Suprapubic skin (tissue), 4 donors: Measurements from ENCODE around the gene CADPS2. TPM values are rescaled to one million over a fixed set of nuclear protein-coding genes. Genes with fewer than 3 reads are reported as not detected.
"Not testable (repeated sequence)": the region's sequence is repeated elsewhere in the genome, so short reads cannot be mapped to it uniquely, and the experiment has no call there.

Experiments
- DNase-seq, 2 donors: peaks; one replicate each; pipeline ENCODE4 v3.0.0-alpha.2; 2019; ENCODE audit warnings: low spot score in 2 of 2
- H3K27ac ChIP-seq: fragments of 200-600 bp; sonication (generic); one replicate; pipeline ENCODE4 v1.5.1; 2019
- H3K27me3 ChIP-seq: fragments of 200-600 bp; sonication (generic); one replicate; pipeline ENCODE4 v1.5.1; 2019
- H3K36me3 ChIP-seq: fragments of 200-600 bp; sonication (generic); one replicate; pipeline ENCODE4 v1.5.1; 2019
- H3K4me1 ChIP-seq: fragments of 200-600 bp; sonication (generic); one replicate; pipeline ENCODE4 v1.5.1; 2019
- H3K4me3 ChIP-seq: fragments of 200-600 bp; sonication (generic); one replicate; pipeline ENCODE4 v1.5.1; 2019; ENCODE audit warnings: mild to moderate bottlenecking
- H3K9me3 ChIP-seq: fragments of 200-600 bp; sonication (generic); one replicate; pipeline ENCODE4 v1.5.1; 2019
- EP300 ChIP-seq: sonication (generic); formaldehyde crosslinking; IDR thresholded peaks from one replicate; pipeline ENCODE4 v1.6.1; 2017; ENCODE audit warnings: antibody characterized with exemption
- POLR2A ChIP-seq, 2 donors: fragments of 450-650 bp; IDR thresholded peaks; one replicate each; pipeline ENCODE4 v1.6.1; 2017; ENCODE audit warnings: antibody characterized with exemption in 2 of 2, mild to moderate bottlenecking in 2 of 2, moderate library complexity in 2 of 2
- POLR2AphosphoS5 ChIP-seq, 3 donors: sonication (generic); formaldehyde crosslinking; IDR thresholded peaks; one replicate each; pipeline ENCODE4 v1.6.1; 2017; ENCODE audit warnings: antibody characterized with exemption in 3 of 3
- WGBS: methylation state at CpG from one replicate; pipeline ENCODE4 v1.1.5; 2018; 5-methylcytosine and 5-hydroxymethylcytosine counted together
- total RNA-seq, 4 donors: library from RNA; depleted of rRNA; stranded (reverse); fragments of >200 nt; gene quantifications; one replicate each; pipeline ENCODE4 v1.1.0, GENCODE V29; 2016
- TF ChIP-seq, protein P1 (sequence below), 2 donors: fragments of 200-600 bp in 1 of 2; fragments of 450-650 bp in 1 of 2; sonication (generic) in 1 of 2; IDR thresholded peaks; one replicate each; pipeline ENCODE4 v1.5.1; 2016 to 2019; ENCODE audit warnings: antibody characterized with exemption in 2 of 2, mild to moderate bottlenecking in 1 of 2, moderate library complexity in 1 of 2

The CADPS2 gene
- total RNA-seq, 4 donors from 2014 or later, result 3.9 to 9.8 (median 8.1) TPM

GRCh38 chr7:122643250-122643649, 243.0 kb downstream of the CADPS2 start:
- Histone ChIP-seq H3K9me3 (no peaks in the 10 kb centered on the region), H3K4me1 (peaks cover 1% of the 10 kb centered on the region), H3K4me3 (no peak overlapping the region), H3K36me3 (no peaks in the 10 kb centered on the region), H3K27ac (no peak overlapping the region), H3K27me3 (no peaks in the 10 kb centered on the region)
- no peak for DNase-seq
- WGBS, result 83% methylated on average over 1 of the region's 1 CpG
- TF ChIP-seq POLR2A (IDR thresholded peaks at IDR 0.05) (no peak), POLR2AphosphoS5 (IDR thresholded peaks at IDR 0.05) (no peak), EP300 (no peak)

- peaks cover 5% of the 10 kb centered on the region for H3K4me1 ChIP-seq
- no peaks in the 10 kb centered on the region for H3K9me3 ChIP-seq
- H3K4me3 ChIP-seq, result no peak overlapping the region
- no peak for TF ChIP-seq POLR2AphosphoS5 (IDR thresholded peaks at IDR 0.05)
- TF ChIP-seq POLR2A (IDR thresholded peaks at IDR 0.05), result no peak
- TF ChIP-seq, protein P1, sequence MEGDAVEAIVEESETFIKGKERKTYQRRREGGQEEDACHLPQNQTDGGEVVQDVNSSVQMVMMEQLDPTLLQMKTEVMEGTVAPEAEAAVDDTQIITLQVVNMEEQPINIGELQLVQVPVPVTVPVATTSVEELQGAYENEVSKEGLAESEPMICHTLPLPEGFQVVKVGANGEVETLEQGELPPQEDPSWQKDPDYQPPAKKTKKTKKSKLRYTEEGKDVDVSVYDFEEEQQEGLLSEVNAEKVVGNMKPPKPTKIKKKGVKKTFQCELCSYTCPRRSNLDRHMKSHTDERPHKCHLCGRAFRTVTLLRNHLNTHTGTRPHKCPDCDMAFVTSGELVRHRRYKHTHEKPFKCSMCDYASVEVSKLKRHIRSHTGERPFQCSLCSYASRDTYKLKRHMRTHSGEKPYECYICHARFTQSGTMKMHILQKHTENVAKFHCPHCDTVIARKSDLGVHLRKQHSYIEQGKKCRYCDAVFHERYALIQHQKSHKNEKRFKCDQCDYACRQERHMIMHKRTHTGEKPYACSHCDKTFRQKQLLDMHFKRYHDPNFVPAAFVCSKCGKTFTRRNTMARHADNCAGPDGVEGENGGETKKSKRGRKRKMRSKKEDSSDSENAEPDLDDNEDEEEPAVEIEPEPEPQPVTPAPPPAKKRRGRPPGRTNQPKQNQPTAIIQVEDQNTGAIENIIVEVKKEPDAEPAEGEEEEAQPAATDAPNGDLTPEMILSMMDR (IDR thresholded peaks at IDR 0.05), result no peak
- TF ChIP-seq EP300, result no peak
- DNase-seq, result no peak
- no peaks in the 10 kb centered on the region for H3K36me3 ChIP-seq
- H3K27ac ChIP-seq, result no peak overlapping the region
- H3K27me3 ChIP-seq, result no peaks in the 10 kb centered on the region
- WGBS, result 94% methylated on average over 1 of the region's 2 CpGs
Observed at GRCh38 chr7:122638459-122638858, 247.8 kb downstream of the CADPS2 start.

DNA sequence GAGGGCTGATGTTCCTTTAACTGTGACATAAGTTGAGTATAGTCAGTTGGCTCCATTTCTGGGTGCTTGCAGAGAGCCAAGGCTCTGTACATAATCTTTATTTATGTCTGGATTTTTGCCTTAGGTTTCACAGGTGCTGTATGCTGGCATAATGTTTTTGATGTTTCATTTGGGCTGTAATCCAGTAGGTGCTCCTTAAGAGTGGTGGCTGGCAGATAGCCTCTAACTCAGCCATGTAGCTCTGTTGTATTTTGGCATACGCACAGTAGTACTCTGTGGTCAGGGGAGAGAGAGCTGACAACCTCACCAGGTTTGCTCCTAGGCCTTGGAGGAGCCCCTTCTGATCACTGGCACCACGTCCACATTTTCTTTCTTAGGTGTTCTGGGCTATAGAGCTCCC, 248.5 kb downstream of the CADPS2 start:
- Histone ChIP-seq H3K27ac (no peak overlapping the region), H3K27me3 (no peaks in the 10 kb centered on the region), H3K4me1 (peaks cover 5% of the 10 kb centered on the region), H3K4me3 (no peak overlapping the region), H3K9me3 (no peaks in the 10 kb centered on the region), H3K36me3 (no peaks in the 10 kb centered on the region)
- DNase-seq, result no peak
- TF ChIP-seq POLR2A (IDR thresholded peaks at IDR 0.05) (no peak), POLR2AphosphoS5 (IDR thresholded peaks at IDR 0.05) (no peak), EP300 (no peak)
- TF ChIP-seq, protein P1 (IDR thresholded peaks at IDR 0.05), result no peak
- 31% methylated on average over 2 of the region's 2 CpGs for WGBS

GRCh38 chr7:122635481-122635880, 250.8 kb downstream of the CADPS2 start:
- 90% methylated on average over 2 of the region's 2 CpGs for WGBS
- not testable (repeated sequence) for H3K27me3 ChIP-seq, DNase-seq, H3K36me3 ChIP-seq, H3K9me3 ChIP-seq, H3K4me1 ChIP-seq, H3K4me3 ChIP-seq, H3K27ac ChIP-seq

- no peak overlapping the region for H3K4me3 ChIP-seq
- peaks cover 5% of the 10 kb centered on the region for H3K4me1 ChIP-seq
- no peaks in the 10 kb centered on the region for H3K36me3 ChIP-seq
- no peak overlapping the region for H3K27ac ChIP-seq
- WGBS, result 55% methylated on average over 3 of the region's 3 CpGs
- DNase-seq, result no peak
- no peaks in the 10 kb centered on the region for H3K9me3 ChIP-seq
- no peak for TF ChIP-seq POLR2A (IDR thresholded peaks at IDR 0.05)
- TF ChIP-seq EP300, result no peak
- TF ChIP-seq, protein P1 (IDR thresholded peaks at IDR 0.05), result no peak
- no peak for TF ChIP-seq POLR2AphosphoS5 (IDR thresholded peaks at IDR 0.05)
- no peaks in the 10 kb centered on the region for H3K27me3 ChIP-seq
Observed at GRCh38 chr7:122633472-122633871, 252.8 kb downstream of the CADPS2 start.

DNA sequence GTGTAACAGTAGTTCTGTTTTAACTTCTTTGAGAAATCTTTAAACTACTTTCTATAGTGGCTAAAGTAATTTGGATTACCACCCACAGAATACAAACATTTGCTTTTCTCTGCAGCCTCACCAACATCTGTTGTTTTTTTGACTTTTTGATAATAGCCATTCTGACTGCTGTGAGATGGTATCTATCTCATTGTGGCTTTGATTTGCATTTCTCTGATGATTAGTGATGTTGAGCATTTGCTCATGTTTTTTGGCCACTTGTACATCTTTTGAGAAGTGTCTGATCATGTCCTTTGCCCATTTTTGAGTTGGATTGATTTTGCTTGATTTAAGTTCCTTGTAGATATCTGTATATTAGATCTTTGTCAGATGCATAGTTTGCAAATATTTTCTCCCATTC, 254.0 kb downstream of the CADPS2 start:
- no peak for DNase-seq
- no peaks in the 10 kb centered on the region for H3K36me3 ChIP-seq
- no peak for TF ChIP-seq POLR2AphosphoS5 (IDR thresholded peaks at IDR 0.05)
- TF ChIP-seq POLR2A (IDR thresholded peaks at IDR 0.05), result no peak
- TF ChIP-seq, protein P1 (IDR thresholded peaks at IDR 0.05), result no peak
- H3K9me3 ChIP-seq, result no peaks in the 10 kb centered on the region
- no peak overlapping the region for H3K27ac ChIP-seq
- H3K4me1 ChIP-seq, result no peaks in the 10 kb centered on the region
- H3K27me3 ChIP-seq, result no peaks in the 10 kb centered on the region
- H3K4me3 ChIP-seq, result no peak overlapping the region
